H1 (cell line): Measurements from ENCODE around the gene NCAM1. TPM values are rescaled to one million over a fixed set of nuclear protein-coding genes. Genes with fewer than 3 reads are reported as not detected.

Source experiments
- BRCA1 ChIP-seq: IDR thresholded peaks from 2 replicates; pipeline ENCODE4 v1.6.1; 2012; ENCODE audit warnings: low read depth, low read length, improper control_type of control experiment
- TAF7 ChIP-seq: optimal IDR thresholded peaks from 2 replicates; pipeline ENCODE3; 2011; ENCODE audit warnings: low read depth, mild to moderate bottlenecking, inconsistent platforms, low read length, moderate library complexity, borderline replicate concordance
- YY1 ChIP-seq: IDR thresholded peaks from 2 replicates; pipeline ENCODE4 v1.6.1; 2011; ENCODE audit warnings: low read depth, mild to moderate bottlenecking, low read length
- ZNF274 ChIP-seq: IDR thresholded peaks from 2 replicates; pipeline ENCODE4 v1.7.0; 2012; ENCODE audit warnings: low read length, borderline replicate concordance; ENCODE audit errors: extremely low read depth
- polyA plus RNA-seq, 7 experiments: library from polyadenylated mRNA; depleted of rRNA in 3 of 7; stranded (reverse) in 5 of 7; unstranded in 2 of 7; fragments of >200 nt in 5 of 7; fragments of 200-250 nt in 2 of 7; gene quantifications; 1 replicate in 5 of 7; 2 replicates in 1 of 7; 4 replicates in 1 of 7; pipeline versions ENCODE4 v1.2.1 to v1.2.3, GENCODE V29; 2011 to 2013; ENCODE audit warnings: missing spikeins in 2 of 7, mixed read lengths in 2 of 7
- total RNA-seq: library from RNA; stranded (reverse); fragmentation: NEBNext Ultra II Directional; extraction: Animal tissue kit (Norgen Biotek cat#: 25700); gene quantifications from 2 replicates; pipeline ENCODE4 v1.2.1, GENCODE V29; 2021

NCAM1 gene
- total and polyA plus RNA-seq, 2 of the 8 experiments (the other 6 are each of a cell fraction or from before 2014, with no cell fraction given), result 3.1 to 4.3 TPM

DNA sequence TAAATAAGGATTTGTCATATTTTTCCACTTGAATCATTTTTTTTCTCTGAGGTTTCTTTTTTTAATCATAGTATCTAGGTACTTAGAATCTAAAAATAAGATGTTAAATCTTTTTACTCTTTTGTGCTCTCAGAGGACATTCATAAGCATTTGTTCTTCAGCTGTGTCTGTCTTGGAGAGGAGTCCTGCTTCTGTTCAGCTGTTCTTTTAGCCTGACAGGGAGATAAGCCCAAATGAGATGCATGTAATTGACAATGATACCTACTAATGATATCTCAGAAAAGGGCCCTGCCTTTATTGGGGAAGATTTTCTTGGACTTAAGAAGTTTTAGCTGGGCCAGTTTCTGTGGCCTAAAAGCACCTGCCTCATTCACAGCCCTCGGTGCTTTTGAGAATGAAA, 156.9 kb downstream of the NCAM1 start (continued):
- TF ChIP-seq ZNF274, result no peak
- no peak for TF ChIP-seq YY1
- no peak for TF ChIP-seq BRCA1
- TF ChIP-seq TAF7, result no peak
